ENCODE results near the gene SIVA1. TPM values are rescaled to one million over a fixed set of nuclear protein-coding genes. Genes with fewer than 3 reads are reported as not detected.

SIVA1 gene
- total RNA-seq, 2 experiments from 2014 or later: 111 to 124 TPM

DNA sequence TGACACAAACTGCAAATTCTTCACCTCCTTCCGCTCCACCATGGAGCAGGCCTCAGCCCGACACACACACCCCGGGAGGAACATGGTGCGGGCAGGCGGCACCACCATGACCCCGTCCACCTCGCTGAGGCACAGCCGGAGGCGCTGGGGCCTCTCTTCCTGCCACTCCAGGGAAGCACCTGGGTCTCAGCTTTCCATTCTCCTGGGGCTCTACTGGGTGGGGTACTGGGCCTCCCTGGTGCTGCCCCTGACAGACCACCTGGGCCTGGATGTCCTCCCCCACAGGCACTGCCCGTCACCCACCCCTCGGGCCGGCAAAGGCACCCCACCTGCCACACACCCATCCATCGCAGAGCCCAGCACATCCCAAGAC, 32.7 kb downstream of the SIVA1 start:
- ATAC-seq (ENCODE audit: poor library complexity): no peak
- H3K27me3 ChIP-seq (ENCODE audit: control insufficient read depth in 1 of 2, insufficient read depth in 2 of 2, low read length in 2 of 2): no peaks in the 10 kb centered on the region
- peaks cover 53% of the 10 kb centered on the region for H3K4me1 ChIP-seq (ENCODE audit: insufficient read depth, low read length)
- ChIA-PET POLR2A (interaction anchor here (0.6 to 1.3 kb wide), 2 partner anchors 15 to 16 kb away, joined by 4 read pairs; partner anchors contain the start of gene ZBTB42), CTCF (no interaction called here)
- H3K36me3 ChIP-seq (ENCODE audit: insufficient read depth, low read length): peaks cover 31% of the 10 kb centered on the region
- H3K9me3 ChIP-seq (ENCODE audit: control insufficient read depth in 1 of 2, insufficient read depth in 1 of 2, low read length in 2 of 2): no peaks in the 10 kb centered on the region
- H3K4me3 ChIP-seq (ENCODE audit: low read length): no peak overlapping the region
- intact Hi-C loops (cut with DNase I, micrococcal nuclease): no loop called here
- Mint-ChIP-seq H3K9me3 (no peaks in the 10 kb centered on the region), H3K36me3 (ENCODE audit: low read depth) (peaks cover 5% of the 10 kb centered on the region), H3K27me3 (no peaks in the 10 kb centered on the region), H3K4me1 (ENCODE audit: low read depth) (peaks cover 13% of the 10 kb centered on the region), H3K27ac (no peak overlapping the region), H3K4me3 (no peak overlapping the region)
- no peak overlapping the region for H3K27ac ChIP-seq (ENCODE audit: low read depth in 1 of 2, low read length in 2 of 2)
- no peak for DNase-seq
- TF ChIP-seq, protein P1, sequence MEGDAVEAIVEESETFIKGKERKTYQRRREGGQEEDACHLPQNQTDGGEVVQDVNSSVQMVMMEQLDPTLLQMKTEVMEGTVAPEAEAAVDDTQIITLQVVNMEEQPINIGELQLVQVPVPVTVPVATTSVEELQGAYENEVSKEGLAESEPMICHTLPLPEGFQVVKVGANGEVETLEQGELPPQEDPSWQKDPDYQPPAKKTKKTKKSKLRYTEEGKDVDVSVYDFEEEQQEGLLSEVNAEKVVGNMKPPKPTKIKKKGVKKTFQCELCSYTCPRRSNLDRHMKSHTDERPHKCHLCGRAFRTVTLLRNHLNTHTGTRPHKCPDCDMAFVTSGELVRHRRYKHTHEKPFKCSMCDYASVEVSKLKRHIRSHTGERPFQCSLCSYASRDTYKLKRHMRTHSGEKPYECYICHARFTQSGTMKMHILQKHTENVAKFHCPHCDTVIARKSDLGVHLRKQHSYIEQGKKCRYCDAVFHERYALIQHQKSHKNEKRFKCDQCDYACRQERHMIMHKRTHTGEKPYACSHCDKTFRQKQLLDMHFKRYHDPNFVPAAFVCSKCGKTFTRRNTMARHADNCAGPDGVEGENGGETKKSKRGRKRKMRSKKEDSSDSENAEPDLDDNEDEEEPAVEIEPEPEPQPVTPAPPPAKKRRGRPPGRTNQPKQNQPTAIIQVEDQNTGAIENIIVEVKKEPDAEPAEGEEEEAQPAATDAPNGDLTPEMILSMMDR (IDR thresholded peaks at IDR 0.05): no peak

DNA sequence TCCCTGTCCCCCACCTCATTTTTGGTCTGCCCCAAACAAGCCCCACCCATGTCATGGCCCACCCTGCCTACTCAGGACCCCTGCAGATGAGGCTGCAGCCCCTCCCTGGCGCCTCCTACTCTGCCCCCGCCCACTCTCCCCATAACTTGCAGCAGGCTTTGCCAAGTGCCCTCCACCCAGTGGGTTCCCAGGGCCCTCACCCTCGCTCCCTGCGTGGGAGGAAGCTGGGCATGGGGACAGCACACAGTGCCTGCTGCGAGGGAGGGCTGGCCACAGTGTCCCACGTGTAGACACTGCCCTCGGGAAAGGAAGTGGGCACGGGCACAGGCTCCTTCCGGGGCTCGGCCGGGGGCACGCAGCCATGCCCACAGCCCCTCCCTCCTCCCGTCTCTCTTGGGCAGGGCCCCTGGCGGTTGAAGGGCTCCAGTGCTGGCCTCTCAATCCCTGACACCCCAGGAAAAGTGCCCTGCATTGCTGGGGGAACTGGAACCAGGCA, 33.2 kb downstream of the SIVA1 start:
- Mint-ChIP-seq H3K27ac (no peak overlapping the region), H3K9me3 (no peaks in the 10 kb centered on the region), H3K36me3 (ENCODE audit: low read depth) (peaks cover 9% of the 10 kb centered on the region), H3K4me3 (no peak overlapping the region), H3K4me1 (ENCODE audit: low read depth) (peaks cover 17% of the 10 kb centered on the region), H3K27me3 (no peaks in the 10 kb centered on the region)
- Histone ChIP-seq H3K27ac (ENCODE audit: low read depth in 1 of 2, low read length in 2 of 2) (no peak overlapping the region), H3K4me3 (ENCODE audit: low read length) (no peak overlapping the region), H3K27me3 (ENCODE audit: control insufficient read depth in 1 of 2, insufficient read depth in 2 of 2, low read length in 2 of 2) (no peaks in the 10 kb centered on the region), H3K36me3 (ENCODE audit: insufficient read depth, low read length) (peaks cover 33% of the 10 kb centered on the region), H3K9me3 (ENCODE audit: control insufficient read depth in 1 of 2, insufficient read depth in 1 of 2, low read length in 2 of 2) (no peaks in the 10 kb centered on the region), H3K4me1 (ENCODE audit: insufficient read depth, low read length) (peaks cover 55% of the 10 kb centered on the region)
- intact Hi-C loops (cut with DNase I, micrococcal nuclease): no loop called here
- peak; percentile 75 for ATAC-seq (ENCODE audit: poor library complexity)
- DNase-seq: peak in 3 of 14 experiments; percentile 29 to 55 (median 51)
- ChIA-PET CTCF (no interaction called here), POLR2A (interaction anchor here (0.6 to 1.3 kb wide), 3 partner anchors 14 to 33 kb away, joined by 3 to 4 read pairs (median 4); partner anchors contain the start of genes SIVA1 and ZBTB42)
- TF ChIP-seq, protein P1 (IDR thresholded peaks at IDR 0.05): no peak

DNA sequence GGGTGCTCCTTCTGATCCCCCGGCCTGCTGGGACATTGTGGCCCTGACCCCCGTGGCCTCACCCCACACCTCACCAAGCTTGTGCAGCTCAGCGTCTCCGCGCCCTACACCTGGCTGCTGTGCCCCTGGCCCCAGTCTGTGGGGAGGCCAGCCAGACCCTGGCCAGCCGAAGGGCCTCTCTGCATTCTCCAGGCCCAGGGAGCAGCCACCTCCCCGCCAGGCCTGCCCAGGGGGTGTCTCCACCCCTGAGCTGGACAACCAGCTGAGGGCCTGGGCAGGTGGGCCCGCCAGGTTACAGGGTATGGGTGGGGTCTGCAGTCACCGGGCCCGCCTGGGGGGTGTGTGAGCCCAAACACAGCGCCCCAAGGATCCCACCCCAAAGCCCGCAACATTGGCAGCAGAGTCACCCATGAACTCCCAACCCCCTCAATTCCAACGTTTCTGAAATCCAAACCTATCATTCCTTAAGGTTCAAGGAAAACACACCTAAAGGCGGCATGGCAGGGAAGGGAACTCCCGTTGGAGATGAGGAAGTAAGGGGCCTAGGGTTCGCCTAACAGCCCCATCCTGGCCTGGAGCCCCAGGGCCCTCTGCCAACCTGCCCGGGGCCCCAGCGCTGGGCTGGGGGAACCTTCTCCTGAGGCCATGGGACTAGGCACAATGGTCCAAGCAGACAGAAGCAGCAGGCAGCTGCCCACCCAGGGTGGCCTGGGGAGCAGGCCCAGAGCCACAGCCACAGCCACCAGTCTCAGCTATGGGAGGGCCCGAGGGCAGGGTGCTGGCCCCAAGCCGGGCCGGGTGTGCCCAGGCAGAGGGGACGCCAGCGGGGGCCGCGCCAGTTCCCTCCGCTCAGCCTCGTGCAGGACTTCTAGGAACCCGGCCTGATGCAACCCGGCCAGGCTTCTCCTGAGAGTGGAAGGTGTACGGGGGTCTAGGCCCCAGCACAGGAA, 34.1 kb downstream of the SIVA1 start:
- H3K27me3 Mint-ChIP-seq: no peaks in the 10 kb centered on the region
- POLR2A ChIA-PET: interaction anchor here (1.3 kb wide), 2 partner anchors 13 to 34 kb away, joined by 3 to 4 read pairs; partner anchors contain the start of genes SIVA1 and ZBTB42
- no peak overlapping the region for H3K4me3 Mint-ChIP-seq
- Histone ChIP-seq H3K4me1 (ENCODE audit: insufficient read depth, low read length) (peaks cover 63% of the 10 kb centered on the region), H3K9me3 (ENCODE audit: control insufficient read depth in 1 of 2, insufficient read depth in 1 of 2, low read length in 2 of 2) (no peaks in the 10 kb centered on the region), H3K27me3 (ENCODE audit: control insufficient read depth in 1 of 2, insufficient read depth in 2 of 2, low read length in 2 of 2) (no peaks in the 10 kb centered on the region), H3K4me3 (ENCODE audit: low read length) (no peak overlapping the region), H3K36me3 (ENCODE audit: insufficient read depth, low read length) (peaks cover 40% of the 10 kb centered on the region), H3K27ac (ENCODE audit: low read depth in 1 of 2, low read length in 2 of 2) (peak overlapping the region in 1 of 2 donors; percentile 13)
- peaks cover 15% of the 10 kb centered on the region for H3K36me3 Mint-ChIP-seq (ENCODE audit: low read depth)
- CTCF ChIA-PET: no interaction called here
- ATAC-seq (ENCODE audit: poor library complexity) (no peak), DNase-seq (no peak)
- H3K4me1 Mint-ChIP-seq (ENCODE audit: low read depth): peaks cover 22% of the 10 kb centered on the region
- no peaks in the 10 kb centered on the region for H3K9me3 Mint-ChIP-seq
- H3K27ac Mint-ChIP-seq: no peak overlapping the region
- TF ChIP-seq, protein P1 (IDR thresholded peaks at IDR 0.05): no peak
- intact Hi-C loops (cut with DNase I, micrococcal nuclease): no loop called here

All from CD4-positive, alpha-beta T cell (primary cell).